ENCODE measurements around the gene MGAT4D. TPM values are rescaled to one million over a fixed set of nuclear protein-coding genes. Genes with fewer than 3 reads are reported as not detected.
"Not testable (repeated sequence)": the region's sequence is repeated elsewhere in the genome, so short reads cannot be mapped to it uniquely, and the experiment has no call there.

MGAT4D gene
- total RNA-seq, 2 donors from 2014 or later = not detected

DNA sequence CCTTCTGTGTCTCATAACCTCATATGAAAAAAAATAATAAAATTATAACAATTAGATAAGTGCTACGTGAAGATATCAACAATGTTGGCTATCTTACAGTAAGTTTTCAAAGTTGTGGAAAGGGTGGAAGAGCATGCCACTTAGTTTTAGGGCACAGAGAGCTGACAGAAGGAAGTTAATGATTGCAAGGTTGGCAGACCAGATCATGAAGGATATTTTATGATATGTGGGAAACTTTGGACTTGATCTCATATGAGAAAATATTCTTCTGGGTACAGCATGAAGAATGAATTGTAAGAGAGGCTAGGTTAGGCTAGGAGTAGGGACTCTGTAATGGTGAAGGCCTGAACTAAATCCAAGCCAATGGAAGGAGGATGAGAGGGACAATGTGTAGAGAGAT is 34.5 kb downstream of the MGAT4D start:
- TF ChIP-seq, protein P1, sequence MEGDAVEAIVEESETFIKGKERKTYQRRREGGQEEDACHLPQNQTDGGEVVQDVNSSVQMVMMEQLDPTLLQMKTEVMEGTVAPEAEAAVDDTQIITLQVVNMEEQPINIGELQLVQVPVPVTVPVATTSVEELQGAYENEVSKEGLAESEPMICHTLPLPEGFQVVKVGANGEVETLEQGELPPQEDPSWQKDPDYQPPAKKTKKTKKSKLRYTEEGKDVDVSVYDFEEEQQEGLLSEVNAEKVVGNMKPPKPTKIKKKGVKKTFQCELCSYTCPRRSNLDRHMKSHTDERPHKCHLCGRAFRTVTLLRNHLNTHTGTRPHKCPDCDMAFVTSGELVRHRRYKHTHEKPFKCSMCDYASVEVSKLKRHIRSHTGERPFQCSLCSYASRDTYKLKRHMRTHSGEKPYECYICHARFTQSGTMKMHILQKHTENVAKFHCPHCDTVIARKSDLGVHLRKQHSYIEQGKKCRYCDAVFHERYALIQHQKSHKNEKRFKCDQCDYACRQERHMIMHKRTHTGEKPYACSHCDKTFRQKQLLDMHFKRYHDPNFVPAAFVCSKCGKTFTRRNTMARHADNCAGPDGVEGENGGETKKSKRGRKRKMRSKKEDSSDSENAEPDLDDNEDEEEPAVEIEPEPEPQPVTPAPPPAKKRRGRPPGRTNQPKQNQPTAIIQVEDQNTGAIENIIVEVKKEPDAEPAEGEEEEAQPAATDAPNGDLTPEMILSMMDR (IDR thresholded peaks at IDR 0.05) = no peak
- Histone ChIP-seq H3K27me3 (no peaks in the 10 kb centered on the region), H3K9ac (ENCODE audit: low read depth in 2 of 2, low read length in 2 of 2) (no peak overlapping the region), H3K4me1 (no peaks in the 10 kb centered on the region), H3K9me3 (no peaks in the 10 kb centered on the region), H3K4me3 (no peak overlapping the region), H3K27ac (peak overlapping the region; percentile 47), H3K36me3 (no peaks in the 10 kb centered on the region)
- intact Hi-C loops (cut with DNase I) = no loop called here
- DNase-seq = no peak

DNA sequence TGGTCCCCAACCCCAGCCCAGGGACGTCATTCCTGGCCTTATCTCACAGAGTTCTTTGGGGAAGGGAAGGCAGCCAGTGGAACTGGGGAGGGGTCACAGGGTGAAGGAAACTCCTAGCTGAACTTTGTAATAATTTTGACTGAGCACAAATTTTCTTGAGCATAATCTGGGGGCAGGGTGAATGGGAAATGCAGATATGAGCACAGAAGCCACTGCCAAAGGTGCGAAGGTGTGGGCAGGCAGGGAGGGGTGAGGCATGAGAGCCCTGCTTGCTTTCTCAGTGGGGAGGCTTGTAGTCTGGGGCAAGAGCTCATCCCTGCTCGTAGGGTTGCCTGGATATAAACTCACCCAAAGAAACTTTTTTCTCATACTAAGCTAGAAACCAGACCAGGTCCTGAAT is 34.9 kb downstream of the MGAT4D start:
- Histone ChIP-seq H3K36me3 (no peaks in the 10 kb centered on the region), H3K27me3 (no peaks in the 10 kb centered on the region), H3K4me1 (no peaks in the 10 kb centered on the region), H3K27ac (peak overlapping the region; percentile 47), H3K9me3 (no peaks in the 10 kb centered on the region), H3K4me3 (no peak overlapping the region), H3K9ac (ENCODE audit: low read depth in 2 of 2, low read length in 2 of 2) (no peak overlapping the region)
- TF ChIP-seq, protein P1 (IDR thresholded peaks at IDR 0.05) = no peak
- DNase-seq = peak; percentile 40
- intact Hi-C loops (cut with DNase I) = no loop called here

DNA sequence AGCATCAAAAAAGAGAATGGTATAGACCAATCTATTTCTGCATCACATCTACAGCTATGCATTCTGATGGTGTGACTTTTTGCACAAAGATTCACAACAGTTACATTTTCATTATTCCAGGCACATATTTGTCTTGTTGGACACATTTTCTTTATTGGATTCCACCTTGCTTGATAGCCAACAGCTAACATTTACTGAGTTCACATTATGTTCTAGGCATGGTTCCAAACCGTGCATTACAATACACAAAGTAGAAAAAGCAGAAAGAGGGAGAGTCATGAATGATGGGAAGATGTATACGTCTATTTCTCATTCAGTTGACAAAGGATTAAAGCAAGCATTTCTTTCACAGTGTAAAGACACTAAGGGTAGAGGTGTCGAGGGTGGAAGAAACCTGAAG is 47.7 kb downstream of the MGAT4D start:
- Histone ChIP-seq H3K9ac (ENCODE audit: low read depth in 2 of 2, low read length in 2 of 2) (no peak overlapping the region), H3K9me3 (no peaks in the 10 kb centered on the region), H3K27me3 (no peaks in the 10 kb centered on the region), H3K27ac (no peak overlapping the region), H3K36me3 (no peaks in the 10 kb centered on the region), H3K4me3 (no peak overlapping the region), H3K4me1 (no peaks in the 10 kb centered on the region)
- TF ChIP-seq, protein P1 (IDR thresholded peaks at IDR 0.05) = no peak
- DNase-seq = no peak
- intact Hi-C loops (cut with DNase I) = no loop called here

DNA sequence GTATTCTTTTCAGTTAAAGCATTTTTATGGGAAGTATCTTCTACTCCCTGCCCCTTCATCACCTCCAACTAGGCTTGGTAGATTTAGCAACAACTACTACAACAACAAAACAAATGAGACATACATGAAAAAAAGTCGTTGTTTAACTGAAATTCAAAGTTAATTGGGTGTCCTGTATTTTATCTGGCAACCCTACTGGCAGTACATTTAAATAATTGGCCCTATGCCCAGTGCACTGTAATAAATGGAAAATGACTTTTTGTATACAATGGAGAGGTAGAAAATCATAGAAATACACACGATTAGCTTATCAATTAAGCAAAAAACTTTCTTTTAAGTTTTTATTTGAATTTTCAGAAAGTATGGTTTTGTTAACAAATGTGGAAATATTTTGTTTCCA is 49.3 kb downstream of the MGAT4D start:
- no peak overlapping the region for H3K9ac ChIP-seq (ENCODE audit: low read depth in 2 of 2, low read length in 2 of 2)
- no peaks in the 10 kb centered on the region for H3K4me1 ChIP-seq
- no peaks in the 10 kb centered on the region for H3K9me3 ChIP-seq
- no peak overlapping the region for H3K4me3 ChIP-seq
- H3K27me3 ChIP-seq = no peaks in the 10 kb centered on the region
- DNase-seq = no peak
- no peak overlapping the region for H3K27ac ChIP-seq
- H3K36me3 ChIP-seq = no peaks in the 10 kb centered on the region
- TF ChIP-seq, protein P1 (IDR thresholded peaks at IDR 0.05) = no peak
- intact Hi-C loops (cut with DNase I) = no loop called here

DNA sequence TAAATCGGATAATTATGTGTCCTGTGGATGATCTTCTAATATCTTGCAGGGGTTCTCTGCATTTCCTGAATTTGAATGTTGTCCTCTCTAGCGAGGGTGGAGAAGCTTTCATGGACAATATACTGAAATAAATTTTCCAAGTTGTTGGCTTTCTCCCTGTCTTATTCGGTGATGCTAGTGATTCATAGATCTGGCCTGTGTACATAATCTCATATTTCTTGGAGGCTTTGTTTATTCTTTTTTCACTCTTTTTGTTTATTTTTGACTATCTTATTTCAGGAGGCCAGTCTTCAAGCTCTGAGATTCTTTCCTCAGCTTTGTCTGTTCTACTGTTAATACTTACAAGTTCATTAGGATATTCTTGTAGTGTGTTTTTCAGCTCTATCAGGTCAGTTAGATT is 49.9 kb downstream of the MGAT4D start:
- intact Hi-C loops (cut with DNase I) = no loop called here
- Histone ChIP-seq H3K27ac (no peak overlapping the region), H3K27me3 (no peaks in the 10 kb centered on the region), H3K4me1 (no peaks in the 10 kb centered on the region), H3K9ac (ENCODE audit: low read depth in 2 of 2, low read length in 2 of 2) (no peak overlapping the region), H3K9me3 (no peaks in the 10 kb centered on the region), H3K36me3 (no peaks in the 10 kb centered on the region), H3K4me3 (no peak overlapping the region)
- TF ChIP-seq, protein P1 (IDR thresholded peaks at IDR 0.05) = no peak
- DNase-seq = no peak

DNA sequence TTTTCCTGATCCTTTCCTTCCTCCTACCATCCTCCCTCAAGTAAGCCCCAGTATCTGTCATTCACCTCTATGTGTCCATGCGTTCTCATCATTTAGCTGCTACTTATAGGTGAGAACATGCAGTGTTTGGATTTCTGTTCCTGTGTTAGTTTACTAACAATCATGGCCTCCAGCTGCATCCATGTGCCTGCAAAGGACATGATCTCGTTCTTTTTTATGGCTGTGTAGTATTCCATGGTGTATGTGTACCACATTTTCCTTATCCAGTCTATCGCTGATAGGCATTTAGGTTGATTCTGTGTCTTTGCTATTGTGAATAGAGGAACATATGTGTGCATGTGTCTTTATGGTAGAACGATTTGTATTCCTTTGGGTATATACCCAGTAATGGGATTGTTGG is 53.7 kb downstream of the MGAT4D start:
- not testable (repeated sequence) for DNase-seq

More for the DNA sequence above, 53.7 kb downstream of the MGAT4D start:
- H3K4me1 ChIP-seq; H3K4me3 ChIP-seq; H3K9ac ChIP-seq (ENCODE audit: low read depth in 2 of 2, low read length in 2 of 2); intact Hi-C loops (cut with DNase I); H3K36me3 ChIP-seq; H3K27me3 ChIP-seq; H3K27ac ChIP-seq; H3K9me3 ChIP-seq: not testable (repeated sequence)
